Erythroblast (primary cell): ENCODE data around the gene OR5AK2.
"Not testable (repeated sequence)": the region's sequence is repeated elsewhere in the genome, so short reads cannot be mapped to it uniquely, and the experiment has no call there.

Experiments
- DNase-seq, 2 experiments: peaks; one replicate each; lab custom pipeline; 2025; lab: John Stamatoyannopoulos, UW
- GATA1 ChIP-seq: IDR thresholded peaks from 2 replicates; pipeline ENCODE4 v1.6.1; 2011; ENCODE audit warnings: low read depth, mild to moderate bottlenecking, control low read depth, low read length, moderate library complexity
- POLR2A ChIP-seq: IDR thresholded peaks from 2 replicates; pipeline ENCODE4 v1.6.1; 2011; ENCODE audit warnings: mild to moderate bottlenecking, low read length

OR5AK2 gene, protein sequence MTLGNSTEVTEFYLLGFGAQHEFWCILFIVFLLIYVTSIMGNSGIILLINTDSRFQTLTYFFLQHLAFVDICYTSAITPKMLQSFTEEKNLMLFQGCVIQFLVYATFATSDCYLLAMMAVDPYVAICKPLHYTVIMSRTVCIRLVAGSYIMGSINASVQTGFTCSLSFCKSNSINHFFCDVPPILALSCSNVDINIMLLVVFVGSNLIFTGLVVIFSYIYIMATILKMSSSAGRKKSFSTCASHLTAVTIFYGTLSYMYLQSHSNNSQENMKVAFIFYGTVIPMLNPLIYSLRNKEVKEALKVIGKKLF

GRCh38 chr11:56988614-56989013, at the start of gene OR5AK2:
OR5AK2 (plus strand) TSS chr11:56988914; CDS start chr11:56988914, 0 bp downstream.
- DNase-seq: no peak
- no peak for TF ChIP-seq POLR2A
- TF ChIP-seq GATA1: no peak

DNA sequence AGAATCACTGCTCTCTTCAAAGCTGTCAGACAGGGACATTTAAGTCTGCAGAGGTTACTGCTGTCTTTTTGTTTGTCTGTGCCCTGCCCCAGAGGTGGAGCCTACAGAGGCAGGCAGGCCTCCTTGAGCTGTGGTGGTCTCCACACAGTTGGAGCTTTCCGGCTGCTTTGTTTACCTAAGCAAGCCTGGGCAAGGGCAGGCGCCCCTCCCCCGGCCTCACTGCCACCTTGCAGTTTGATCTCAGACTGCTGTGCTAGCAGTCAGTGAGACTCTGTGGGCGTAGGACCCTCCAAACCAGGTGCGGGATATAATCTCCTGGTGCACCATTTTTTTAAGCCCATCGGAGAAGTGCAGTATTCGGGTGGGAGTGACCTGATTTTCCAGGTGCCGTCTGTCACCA, 43.2 kb upstream of the OR5AK2 start:
- DNase-seq: not testable (repeated sequence)

GRCh38 chr11:56948991-56949515, 39.7 kb upstream of the OR5AK2 start:
- TF ChIP-seq GATA1 (no peak), POLR2A (no peak)

GRCh38 chr11:56950510-56950909, 38.2 kb upstream of the OR5AK2 start:
- TF ChIP-seq GATA1 (no peak), POLR2A (no peak)
- no peak for DNase-seq

More at GRCh38 chr11:56948991-56949515, 39.7 kb upstream of the OR5AK2 start:
- no peak for DNase-seq

DNA sequence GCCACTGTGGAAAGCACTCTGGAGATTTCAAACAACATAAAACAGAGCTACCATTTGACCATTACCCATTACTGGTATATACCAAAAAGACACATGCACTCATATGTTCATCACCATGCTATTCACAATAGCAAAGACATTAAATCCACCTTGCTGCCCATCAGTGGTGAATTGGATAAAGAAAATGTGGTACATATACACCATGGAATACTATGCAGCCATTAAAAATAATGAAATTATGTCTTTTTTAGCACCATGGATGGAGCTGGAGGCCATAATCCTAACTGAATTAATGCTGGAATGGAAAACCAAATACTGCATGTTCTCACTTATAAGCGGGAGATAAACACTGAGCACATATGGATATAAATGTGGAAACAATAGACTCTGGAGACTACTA, 34.8 kb upstream of the OR5AK2 start:
- DNase-seq: not testable (repeated sequence)

GRCh38 chr11:56961609-56962008, 27.1 kb upstream of the OR5AK2 start:
- TF ChIP-seq GATA1: no peak

GRCh38 chr11:56967726-56968125, 21.0 kb upstream of the OR5AK2 start:
- no peak for DNase-seq
- TF ChIP-seq POLR2A (no peak), GATA1 (no peak)

More at GRCh38 chr11:56961609-56962008, 27.1 kb upstream of the OR5AK2 start:
- no peak for DNase-seq

DNA sequence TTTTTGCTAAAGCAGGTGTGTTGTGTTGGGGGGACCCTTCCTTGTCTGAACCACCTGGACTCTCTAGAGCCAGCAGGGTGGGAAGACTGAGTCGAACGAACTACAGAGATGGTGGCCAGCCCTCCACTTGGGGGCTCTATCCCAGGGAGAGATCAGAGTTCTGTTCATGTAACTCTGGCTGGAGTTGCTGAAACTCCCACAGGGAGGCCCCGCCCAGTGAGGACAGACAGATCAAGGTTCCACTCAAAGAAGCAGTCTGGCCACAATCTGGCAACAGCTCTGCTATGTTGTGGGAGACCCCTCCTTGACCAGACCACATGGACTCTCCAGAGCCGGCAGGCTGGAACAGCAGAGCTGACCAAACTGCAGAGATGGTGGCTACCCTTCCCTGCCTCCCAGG, 20.2 kb upstream of the OR5AK2 start:
- TF ChIP-seq POLR2A (no peak), GATA1 (no peak)
- DNase-seq: no peak

DNA sequence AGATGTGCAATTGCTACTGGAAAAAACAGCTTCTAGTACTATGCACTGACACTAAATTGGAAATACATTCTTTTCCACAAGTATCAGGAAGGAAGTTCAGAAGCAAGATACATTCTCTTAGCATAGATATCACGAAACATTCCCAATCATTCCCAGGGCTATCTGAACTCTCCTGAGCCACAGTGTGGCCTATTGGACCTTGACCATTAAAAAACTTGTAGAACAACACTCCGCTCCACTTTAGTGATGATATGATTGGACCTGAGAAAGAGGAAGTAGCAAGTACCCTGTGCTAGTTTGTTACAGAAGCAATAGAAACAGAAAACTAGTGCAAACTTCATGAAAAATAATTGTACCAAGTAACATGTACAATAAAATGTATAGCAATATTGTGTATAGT, 11.4 kb upstream of the OR5AK2 start:
- TF ChIP-seq GATA1: no peak
- TF ChIP-seq POLR2A: no peak
- DNase-seq: no peak

- TF ChIP-seq POLR2A: no peak
- no peak for DNase-seq
These were observed 2.0 kb downstream of the OR5AK2 start for GRCh38 chr11:56990702-56991101.

- TF ChIP-seq GATA1: no peak
- TF ChIP-seq POLR2A: no peak
- DNase-seq: no peak
These were observed 5.8 kb downstream of the OR5AK2 start for GRCh38 chr11:56994532-56994931.

DNA sequence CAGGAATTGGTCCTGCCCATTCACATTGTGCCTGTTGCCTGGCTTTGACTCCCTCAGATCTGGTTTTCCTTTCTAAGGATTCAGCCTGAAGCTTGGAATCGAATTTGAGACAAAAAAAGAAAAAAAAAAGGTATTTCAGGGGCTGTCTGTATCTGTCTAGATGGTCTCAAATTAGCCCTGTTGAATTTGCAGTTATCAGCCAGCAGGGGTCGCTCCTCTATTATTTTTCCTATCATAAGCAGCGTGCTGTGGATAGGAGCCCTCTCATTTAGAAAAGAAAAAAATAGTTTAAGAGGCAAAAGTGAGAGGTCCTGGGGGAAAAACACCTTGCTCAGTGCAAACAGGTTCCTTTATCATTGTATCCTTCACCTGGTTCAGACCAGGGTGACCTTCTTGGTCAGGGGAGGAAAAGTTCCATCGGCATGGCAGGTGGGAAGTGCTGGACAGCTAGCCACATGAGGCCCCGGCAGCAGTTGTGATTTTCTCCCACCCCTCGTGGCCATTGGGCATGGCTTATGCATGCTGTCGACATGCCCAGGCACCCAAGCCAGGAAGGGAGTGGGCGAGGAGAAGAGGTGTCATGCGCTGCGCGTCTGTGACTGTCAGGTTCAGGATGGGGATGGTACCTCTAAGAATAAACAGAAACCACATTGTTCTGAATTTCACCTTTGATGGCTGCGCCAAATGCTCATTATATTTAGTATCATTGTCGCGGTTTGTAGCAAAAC, 13.1 kb downstream of the OR5AK2 start:
- peak; percentile 18 to 38 for DNase-seq
- no peak for TF ChIP-seq GATA1
- TF ChIP-seq POLR2A: no peak

DNA sequence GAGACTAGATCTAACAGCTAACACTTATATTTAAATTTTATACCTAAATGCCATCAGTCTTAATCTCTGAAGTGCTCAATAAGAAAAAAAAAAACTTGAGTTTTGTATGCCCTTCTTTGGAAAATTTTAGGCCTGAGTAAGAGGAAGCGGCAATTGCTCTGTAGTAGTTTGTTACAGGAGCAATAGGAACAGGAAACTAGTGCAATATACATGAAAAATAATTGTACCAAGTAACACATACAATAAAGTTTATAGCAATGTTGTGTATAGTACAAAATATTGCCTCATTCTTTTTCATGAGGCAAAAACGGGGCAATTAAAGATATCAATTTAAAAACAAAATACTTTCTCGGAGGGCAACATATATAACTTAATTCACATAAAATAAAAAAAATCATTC, 19.7 kb downstream of the OR5AK2 start:
- TF ChIP-seq GATA1 (no peak), POLR2A (no peak)
- DNase-seq: no peak

DNA sequence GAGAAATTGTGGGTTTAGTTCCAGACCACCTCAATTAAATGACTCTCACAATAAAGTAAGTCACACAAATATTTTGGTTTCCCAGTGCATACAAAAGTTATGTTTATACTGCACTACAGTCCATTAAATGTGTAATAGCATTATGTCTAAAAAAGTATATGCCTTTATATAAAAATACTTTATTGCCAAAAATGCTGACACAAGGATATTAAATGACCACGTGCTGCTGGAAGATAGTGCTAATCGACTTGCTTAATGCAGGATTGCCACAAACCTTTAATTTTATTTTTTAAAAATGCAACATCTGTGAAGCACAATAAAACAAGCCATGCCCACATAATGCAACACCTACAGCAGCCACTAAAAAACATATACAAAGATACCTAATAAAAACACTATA, 27.0 kb downstream of the OR5AK2 start:
- TF ChIP-seq GATA1 (no peak), POLR2A (no peak)
- DNase-seq: no peak

DNA sequence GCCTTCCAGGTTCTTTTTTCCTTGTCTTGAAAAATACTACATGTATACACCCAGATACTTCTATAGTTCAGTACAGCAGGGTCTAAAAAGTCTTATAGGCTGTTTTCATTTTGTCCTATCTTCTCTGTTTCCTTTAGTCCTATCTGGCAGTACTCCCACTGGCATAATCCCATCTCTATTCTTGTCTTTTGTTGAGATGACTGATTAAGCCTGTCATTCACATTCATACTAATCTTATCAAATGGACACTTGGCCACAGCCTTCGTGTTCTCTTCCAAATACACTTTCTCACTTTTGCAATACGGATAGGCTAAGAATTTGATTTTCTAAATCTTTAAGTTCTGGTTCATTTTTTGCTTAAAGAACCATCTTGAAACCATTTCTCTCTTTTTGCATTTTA, 42.8 kb downstream of the OR5AK2 start:
- no peak for DNase-seq

More for the DNA sequence above, 42.8 kb downstream of the OR5AK2 start:
- TF ChIP-seq GATA1: no peak
- no peak for TF ChIP-seq POLR2A
